Ishikawa (cell line): ENCODE measurements around the gene GAMT.
A peak's percentile ranks its signal among the peaks of the same experiment; 100 is the strongest.

Experiments used
- CEBPB ChIP-seq: IDR thresholded peaks from 2 replicates; pipeline ENCODE4 v1.6.1; 2012
- CREB1 ChIP-seq: IDR thresholded peaks from 2 replicates; pipeline ENCODE4 v1.6.1; 2012; ENCODE audit warnings: low read depth
- EGR1 ChIP-seq: IDR thresholded peaks from 2 replicates; pipeline ENCODE4 v1.6.1; 2012
- EP300 ChIP-seq: IDR thresholded peaks from 2 replicates; pipeline ENCODE4 v1.6.1; 2012; ENCODE audit warnings: borderline replicate concordance
- FOXM1 ChIP-seq: IDR thresholded peaks from 2 replicates; pipeline ENCODE4 v1.6.1; 2012; ENCODE audit warnings: low read depth, borderline replicate concordance
- NFIC ChIP-seq: IDR thresholded peaks from 2 replicates; pipeline ENCODE4 v1.6.1; 2012
- RAD21 ChIP-seq: IDR thresholded peaks from 2 replicates; pipeline ENCODE4 v1.6.1; 2012; ENCODE audit warnings: low read depth
- TAF1 ChIP-seq: IDR thresholded peaks from 2 replicates; pipeline ENCODE4 v1.6.1; 2012; ENCODE audit warnings: low read depth, mild to moderate bottlenecking
- TCF12 ChIP-seq: IDR thresholded peaks from 2 replicates; pipeline ENCODE4 v1.6.1; 2012; ENCODE audit warnings: low read depth
- TEAD4 ChIP-seq: IDR thresholded peaks from 2 replicates; pipeline ENCODE4 v1.6.1; 2012
- YY1 ChIP-seq: IDR thresholded peaks from 2 replicates; pipeline ENCODE4 v1.6.1; 2012; ENCODE audit warnings: low read depth
- ZBTB7A ChIP-seq: IDR thresholded peaks from 2 replicates; pipeline ENCODE4 v1.6.1; 2012; ENCODE audit warnings: low read depth
- TF ChIP-seq, protein P1 (sequence below): IDR thresholded peaks from 2 replicates; pipeline ENCODE4 v1.6.1; 2012
- TF ChIP-seq, protein P2 (sequence below): IDR thresholded peaks from 2 replicates; pipeline ENCODE4 v1.6.1; 2012; ENCODE audit warnings: low read depth, mild to moderate bottlenecking
- TF ChIP-seq, protein P3 (sequence below): IDR thresholded peaks from 2 replicates; pipeline ENCODE4 v1.6.1; 2012

GAMT gene

DNA sequence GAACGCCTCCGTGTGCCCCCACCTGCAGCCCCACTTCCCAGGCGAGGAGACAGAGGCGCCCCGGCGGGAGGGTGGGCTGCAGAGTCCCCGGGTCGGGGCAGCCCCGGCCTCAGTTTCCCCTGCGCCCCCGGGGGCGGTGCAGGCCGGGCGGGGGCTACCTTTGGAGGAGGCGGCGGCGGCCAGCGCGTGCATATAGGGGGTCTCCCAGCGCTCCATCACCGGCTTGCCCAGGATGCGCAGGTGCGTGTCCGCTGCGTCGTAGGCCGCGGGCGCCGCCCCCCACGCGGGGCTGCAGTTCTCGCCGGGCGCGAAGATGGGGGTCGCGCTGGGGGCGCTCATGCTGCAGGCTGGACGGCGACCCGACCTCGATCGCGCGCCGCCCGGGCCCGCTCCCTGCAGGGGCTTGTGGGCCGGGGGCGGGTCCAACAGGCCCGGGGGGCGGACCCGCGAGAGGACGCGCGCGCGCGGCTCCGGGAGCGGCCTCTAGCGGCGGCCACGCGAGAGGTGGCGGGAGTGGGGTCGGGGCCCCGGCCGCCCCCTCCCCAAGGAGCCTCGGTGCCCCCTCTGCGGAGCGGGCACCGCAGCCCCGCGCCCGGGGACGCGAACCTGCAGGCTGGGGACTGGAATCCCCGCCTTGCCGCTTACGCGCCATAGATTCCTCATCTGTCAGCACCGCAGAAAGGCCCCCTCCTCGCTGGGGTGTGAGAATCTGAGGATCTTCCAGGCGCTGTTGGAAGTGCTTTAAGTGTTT is at the start of gene GAMT:
Gene GAMT (minus strand): TSS at position 405 of the 751 bp plus-strand sequence. CDS start 66 bp downstream, at position 339.
- TF ChIP-seq, protein P1, sequence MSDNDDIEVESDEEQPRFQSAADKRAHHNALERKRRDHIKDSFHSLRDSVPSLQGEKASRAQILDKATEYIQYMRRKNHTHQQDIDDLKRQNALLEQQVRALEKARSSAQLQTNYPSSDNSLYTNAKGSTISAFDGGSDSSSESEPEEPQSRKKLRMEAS, result 0 out of 2 replicates have a peak, but pooled peaks have one; percentile 19
- TF ChIP-seq EP300 (no peak), YY1 (no peak), TAF1 (peak; percentile 18; the same call in 1 of the 2 replicates), ZBTB7A (peak; percentile 99)
- TF ChIP-seq, protein P2, sequence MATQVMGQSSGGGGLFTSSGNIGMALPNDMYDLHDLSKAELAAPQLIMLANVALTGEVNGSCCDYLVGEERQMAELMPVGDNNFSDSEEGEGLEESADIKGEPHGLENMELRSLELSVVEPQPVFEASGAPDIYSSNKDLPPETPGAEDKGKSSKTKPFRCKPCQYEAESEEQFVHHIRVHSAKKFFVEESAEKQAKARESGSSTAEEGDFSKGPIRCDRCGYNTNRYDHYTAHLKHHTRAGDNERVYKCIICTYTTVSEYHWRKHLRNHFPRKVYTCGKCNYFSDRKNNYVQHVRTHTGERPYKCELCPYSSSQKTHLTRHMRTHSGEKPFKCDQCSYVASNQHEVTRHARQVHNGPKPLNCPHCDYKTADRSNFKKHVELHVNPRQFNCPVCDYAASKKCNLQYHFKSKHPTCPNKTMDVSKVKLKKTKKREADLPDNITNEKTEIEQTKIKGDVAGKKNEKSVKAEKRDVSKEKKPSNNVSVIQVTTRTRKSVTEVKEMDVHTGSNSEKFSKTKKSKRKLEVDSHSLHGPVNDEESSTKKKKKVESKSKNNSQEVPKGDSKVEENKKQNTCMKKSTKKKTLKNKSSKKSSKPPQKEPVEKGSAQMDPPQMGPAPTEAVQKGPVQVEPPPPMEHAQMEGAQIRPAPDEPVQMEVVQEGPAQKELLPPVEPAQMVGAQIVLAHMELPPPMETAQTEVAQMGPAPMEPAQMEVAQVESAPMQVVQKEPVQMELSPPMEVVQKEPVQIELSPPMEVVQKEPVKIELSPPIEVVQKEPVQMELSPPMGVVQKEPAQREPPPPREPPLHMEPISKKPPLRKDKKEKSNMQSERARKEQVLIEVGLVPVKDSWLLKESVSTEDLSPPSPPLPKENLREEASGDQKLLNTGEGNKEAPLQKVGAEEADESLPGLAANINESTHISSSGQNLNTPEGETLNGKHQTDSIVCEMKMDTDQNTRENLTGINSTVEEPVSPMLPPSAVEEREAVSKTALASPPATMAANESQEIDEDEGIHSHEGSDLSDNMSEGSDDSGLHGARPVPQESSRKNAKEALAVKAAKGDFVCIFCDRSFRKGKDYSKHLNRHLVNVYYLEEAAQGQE, result no peak

DNA sequence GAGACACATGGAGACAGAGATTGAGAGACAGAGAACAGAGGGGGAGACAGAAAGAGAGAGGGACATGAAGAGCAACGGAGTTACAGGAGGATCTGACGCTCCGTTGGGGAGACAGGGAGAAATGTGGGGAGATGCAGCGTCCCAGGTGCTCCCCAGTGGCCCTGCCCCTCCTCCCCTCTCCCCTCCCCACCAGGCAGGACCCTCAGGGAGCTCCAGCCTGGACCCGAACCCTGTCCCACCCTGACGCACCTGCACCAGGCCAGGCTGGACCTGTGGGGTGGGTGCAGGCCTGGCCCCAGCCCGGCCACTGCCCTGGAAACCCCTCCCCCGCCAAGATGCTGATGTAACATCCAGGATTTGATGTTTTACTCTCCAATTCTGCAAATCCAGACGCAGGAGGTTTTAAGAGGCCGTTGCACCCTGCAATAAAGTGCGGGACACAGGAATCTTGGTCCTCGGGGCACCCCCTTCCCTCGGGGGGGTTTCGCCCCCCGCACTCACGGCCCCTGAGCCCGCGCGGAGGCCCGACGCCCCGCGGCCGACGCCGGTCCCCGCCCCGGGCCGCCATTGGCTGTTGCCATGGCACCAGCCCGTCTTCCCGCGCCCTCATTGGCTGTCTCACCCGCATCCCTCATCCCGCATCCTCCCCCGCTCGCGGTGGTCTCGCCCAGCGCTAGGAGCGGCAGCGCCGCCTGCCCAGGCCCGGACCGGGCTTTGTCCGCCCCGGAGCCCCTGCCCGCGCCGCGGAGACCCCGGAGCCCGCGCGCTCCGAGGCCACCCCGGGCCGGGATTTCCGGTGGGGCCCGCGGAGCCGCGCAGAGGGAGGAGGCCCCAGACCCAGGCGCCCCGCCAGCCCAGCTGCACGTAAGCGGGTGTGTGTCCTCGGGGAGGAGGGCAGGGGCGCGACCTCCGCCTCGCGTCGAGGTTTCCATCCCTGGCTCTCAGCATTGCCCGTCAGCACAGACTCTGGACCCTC is 48.4 kb upstream of the GAMT start, which contains the start of gene APC2:
Gene APC2 (plus strand): TSS at position 655 of the 976 bp plus-strand sequence. CDS start 2,881 bp downstream, outside the sequence.
- TF ChIP-seq YY1 (no peak), NFIC (no peak), TAF1 (no peak), EP300 (no peak), ZBTB7A (peak; percentile 93), EGR1 (peak; percentile 75), TEAD4 (no peak), CEBPB (no peak), CREB1 (no peak), FOXM1 (no peak), RAD21 (no peak), TCF12 (no peak)
- TF ChIP-seq, protein P1, result no peak
- TF ChIP-seq, protein P2, result 0 out of 2 replicates have a peak, but pooled peaks have one; percentile 18
- TF ChIP-seq, protein P3, sequence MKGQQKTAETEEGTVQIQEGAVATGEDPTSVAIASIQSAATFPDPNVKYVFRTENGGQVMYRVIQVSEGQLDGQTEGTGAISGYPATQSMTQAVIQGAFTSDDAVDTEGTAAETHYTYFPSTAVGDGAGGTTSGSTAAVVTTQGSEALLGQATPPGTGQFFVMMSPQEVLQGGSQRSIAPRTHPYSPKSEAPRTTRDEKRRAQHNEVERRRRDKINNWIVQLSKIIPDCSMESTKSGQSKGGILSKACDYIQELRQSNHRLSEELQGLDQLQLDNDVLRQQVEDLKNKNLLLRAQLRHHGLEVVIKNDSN, result no peak

DNA sequence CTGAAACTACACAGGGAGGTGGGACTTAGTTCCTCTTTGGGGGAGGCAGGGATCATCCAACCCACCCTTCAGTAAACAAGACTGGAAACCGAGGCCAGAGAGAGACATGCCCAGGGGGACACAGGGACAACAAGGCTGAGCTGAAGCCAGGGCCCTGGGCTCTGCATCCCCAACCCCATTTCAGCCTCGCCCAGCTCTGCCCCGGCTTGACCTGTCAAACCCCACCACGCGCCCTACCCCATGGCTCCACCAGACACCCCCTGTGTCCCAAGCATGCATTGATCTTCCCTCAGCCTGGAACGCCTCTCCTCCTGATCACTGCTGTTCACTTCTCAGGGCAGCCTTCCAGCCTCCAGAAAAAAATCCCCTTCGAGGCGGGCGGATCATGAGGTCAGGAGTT is 46.6 kb upstream of the GAMT start:
- no peak for TF ChIP-seq EGR1
- TF ChIP-seq TAF1, result no peak
- no peak for TF ChIP-seq TCF12
- TF ChIP-seq, protein P1, result no peak
- no peak for TF ChIP-seq ZBTB7A
- TF ChIP-seq, protein P2, result no peak
- TF ChIP-seq TEAD4, result no peak
- TF ChIP-seq, protein P3, result no peak
- no peak for TF ChIP-seq FOXM1
- no peak for TF ChIP-seq YY1
- TF ChIP-seq EP300, result no peak
- TF ChIP-seq NFIC, result no peak
- TF ChIP-seq CREB1, result no peak
- no peak for TF ChIP-seq RAD21
- TF ChIP-seq CEBPB, result no peak
